Natural killer cell (primary cell): ENCODE results near the gene OR4D2. TPM values are rescaled to one million over a fixed set of nuclear protein-coding genes. Genes with fewer than 3 reads are reported as not detected.
"Not testable (repeated sequence)": the region's sequence is repeated elsewhere in the genome, so short reads cannot be mapped to it uniquely, and the experiment has no call there.

Experiments
- ATAC-seq, 3 donors: fragments of 150-1000 bp in 2 of 3; fragments of 200-7000 bp in 1 of 3; cut with Tn5 transposase; 1 replicate in 1 of 3; 2 replicates in 2 of 3; pipeline ENCODE4 v1.10.0; 2021; ENCODE audit warnings: mild to moderate bottlenecking in 2 of 3, moderate library complexity in 2 of 3
- DNase-seq, 2 donors: peaks; one replicate each; pipeline versions ENCODE4 v3.0.0 to v3.0.0-alpha.2; 2013 to 2021; ENCODE audit warnings: mixed read lengths in 1 of 2
- H3K27ac ChIP-seq: one replicate; pipeline ENCODE4 v1.5.1; 2013; ENCODE audit warnings: mild to moderate bottlenecking, low read length
- H3K27me3 ChIP-seq: one replicate; pipeline ENCODE4 v1.6.1; 2013; ENCODE audit warnings: low read length; ENCODE audit not compliant: control insufficient read depth, insufficient read depth
- H3K36me3 ChIP-seq: one replicate; pipeline ENCODE4 v1.6.1; 2013; ENCODE audit warnings: low read length; ENCODE audit not compliant: control insufficient read depth, insufficient read depth
- H3K4me1 ChIP-seq: one replicate; pipeline ENCODE4 v1.6.1; 2013; ENCODE audit warnings: low read length; ENCODE audit not compliant: control insufficient read depth, insufficient read depth
- H3K4me3 ChIP-seq: one replicate; pipeline ENCODE4 v1.5.1; 2013; ENCODE audit warnings: low read length
- H3K9me3 ChIP-seq: one replicate; pipeline ENCODE4 v1.6.1; 2013; ENCODE audit warnings: low read length; ENCODE audit not compliant: control insufficient read depth, insufficient read depth
- H3K27ac Mint-ChIP-seq, 2 donors: one replicate each; pipeline ENCODE4 v1.8.0; 2022; ENCODE audit warnings: mild to moderate bottlenecking in 2 of 2, mixed read lengths in 2 of 2, moderate library complexity in 1 of 2
- H3K27me3 Mint-ChIP-seq, 2 donors: one replicate each; pipeline ENCODE4 v1.8.0; 2022; ENCODE audit warnings: low read depth in 2 of 2, mixed read lengths in 2 of 2
- H3K36me3 Mint-ChIP-seq: one replicate; pipeline ENCODE4 v1.8.0; 2022; ENCODE audit warnings: mixed read lengths
- H3K4me1 Mint-ChIP-seq, 2 donors: one replicate each; pipeline ENCODE4 v1.8.0; 2022; ENCODE audit warnings: mixed read lengths in 2 of 2
- H3K4me3 Mint-ChIP-seq: one replicate; pipeline ENCODE4 v1.8.0; 2022; ENCODE audit warnings: mild to moderate bottlenecking, moderate library complexity, mixed read lengths
- H3K9me3 Mint-ChIP-seq, 2 donors: one replicate each; pipeline ENCODE4 v1.8.0; 2022; ENCODE audit warnings: mixed read lengths in 2 of 2
- CTCF ChIP-seq: fragments of 200-600 bp; IDR thresholded peaks from one replicate; pipeline ENCODE4 v1.8.0; 2022; ENCODE audit warnings: antibody characterized with exemption
- WGBS: methylation state at CpG from one replicate; pipeline ENCODE4 v1.1.7; 2013; ENCODE audit warnings: missing lambda C conversion rate; ENCODE audit not compliant: insufficient coverage; 5-methylcytosine and 5-hydroxymethylcytosine counted together
- intact Hi-C: fragments of 100-400 bp; cut with micrococcal nuclease; formaldehyde crosslinking; loops from one replicate; pipeline ENCODE4 v1.14.2; 2022
- total RNA-seq, 4 donors: library from RNA; stranded (reverse); fragments of 120-200 nt in 1 of 4; gene quantifications; one replicate each; pipeline versions ENCODE4 v1.2.3 to v1.2.4, GENCODE V29; 2013 to 2022

Gene OR4D2
- total RNA-seq, 3 donors from 2014 or later (not counting 1 experiment from before 2014, with no cell fraction given), result not detected

GRCh38 chr17:58121925-58122324, 44.9 kb upstream of the OR4D2 start:
- ATAC-seq (peak; percentile 54 to 76 (median 73)), DNase-seq (peak in 1 of 2 donors; percentile 81)
- no peaks in the 10 kb centered on the region for H3K4me1 ChIP-seq
- WGBS, result 48% methylated on average over 5 of the region's 5 CpGs
- H3K4me3 Mint-ChIP-seq, result no peak overlapping the region
- peaks cover 0 to 15% of the 10 kb centered on the region in 2 donors for H3K27me3 Mint-ChIP-seq
- H3K27me3 ChIP-seq, result no peaks in the 10 kb centered on the region
- no peaks in the 10 kb centered on the region for H3K9me3 Mint-ChIP-seq
- H3K36me3 Mint-ChIP-seq, result no peaks in the 10 kb centered on the region
- no peak overlapping the region for H3K27ac ChIP-seq
- no peak overlapping the region for H3K4me3 ChIP-seq
- TF ChIP-seq CTCF, result peak; percentile 54
- H3K36me3 ChIP-seq, result no peaks in the 10 kb centered on the region
- H3K27ac Mint-ChIP-seq, result no peak overlapping the region
- H3K9me3 ChIP-seq, result no peaks in the 10 kb centered on the region
- intact Hi-C loops, result loop anchor here (1.0 kb wide), 1 partner anchor 50 kb away; no protein-coding TSS in a partner anchor
- H3K4me1 Mint-ChIP-seq, result peaks cover 5 to 7% of the 10 kb centered on the region in 2 donors

GRCh38 chr17:58127846-58128245, 38.9 kb upstream of the OR4D2 start:
- Mint-ChIP-seq H3K27ac (no peak overlapping the region), H3K27me3 (peaks cover 9 to 11% of the 10 kb centered on the region in 2 donors)
- TF ChIP-seq CTCF, result no peak

DNA sequence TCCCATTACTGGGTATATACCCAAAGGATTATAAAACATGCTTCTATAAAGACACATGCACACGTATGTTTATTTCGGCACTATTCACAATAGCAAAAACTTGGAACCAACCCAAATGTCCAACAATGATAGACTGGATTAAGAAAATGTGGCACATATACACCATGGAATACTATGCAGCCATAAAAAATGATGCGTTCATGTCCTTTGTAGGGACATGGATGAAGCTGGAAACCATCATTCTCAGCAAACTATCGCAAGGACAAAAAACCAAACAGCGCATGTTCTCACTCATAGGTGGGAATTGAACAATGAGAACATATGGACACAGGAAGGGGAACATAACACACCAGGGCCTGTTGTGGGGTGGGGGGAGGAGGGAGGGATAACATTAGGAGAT, 34.1 kb upstream of the OR4D2 start:
- H3K9me3 ChIP-seq, H3K36me3 ChIP-seq, DNase-seq, H3K4me3 ChIP-seq, H3K9me3 Mint-ChIP-seq, H3K27ac Mint-ChIP-seq, H3K4me1 ChIP-seq, H3K27me3 ChIP-seq, ATAC-seq, H3K4me1 Mint-ChIP-seq, intact Hi-C loops, H3K4me3 Mint-ChIP-seq, H3K27ac ChIP-seq, H3K36me3 Mint-ChIP-seq: not testable (repeated sequence)
- WGBS, result 100% methylated on average over 1 of the region's 5 CpGs
- peaks cover 9 to 11% of the 10 kb centered on the region in 2 donors for H3K27me3 Mint-ChIP-seq

More at GRCh38 chr17:58127846-58128245, 38.9 kb upstream of the OR4D2 start:
- peaks cover 3% of the 10 kb centered on the region for H3K27me3 ChIP-seq
- H3K36me3 Mint-ChIP-seq, result no peaks in the 10 kb centered on the region
- intact Hi-C loops, result no loop called here
- H3K4me3 ChIP-seq, result no peak overlapping the region
- no peaks in the 10 kb centered on the region for H3K9me3 ChIP-seq
- no peaks in the 10 kb centered on the region for H3K36me3 ChIP-seq
- no peaks in the 10 kb centered on the region for H3K4me1 Mint-ChIP-seq
- no peak for ATAC-seq
- DNase-seq, result no peak
- H3K27ac ChIP-seq, result no peak overlapping the region
- H3K4me3 Mint-ChIP-seq, result no peak overlapping the region
- WGBS, result 64% methylated on average over 1 of the region's 1 CpG
- H3K4me1 ChIP-seq, result no peaks in the 10 kb centered on the region
- H3K9me3 Mint-ChIP-seq, result no peaks in the 10 kb centered on the region

DNA sequence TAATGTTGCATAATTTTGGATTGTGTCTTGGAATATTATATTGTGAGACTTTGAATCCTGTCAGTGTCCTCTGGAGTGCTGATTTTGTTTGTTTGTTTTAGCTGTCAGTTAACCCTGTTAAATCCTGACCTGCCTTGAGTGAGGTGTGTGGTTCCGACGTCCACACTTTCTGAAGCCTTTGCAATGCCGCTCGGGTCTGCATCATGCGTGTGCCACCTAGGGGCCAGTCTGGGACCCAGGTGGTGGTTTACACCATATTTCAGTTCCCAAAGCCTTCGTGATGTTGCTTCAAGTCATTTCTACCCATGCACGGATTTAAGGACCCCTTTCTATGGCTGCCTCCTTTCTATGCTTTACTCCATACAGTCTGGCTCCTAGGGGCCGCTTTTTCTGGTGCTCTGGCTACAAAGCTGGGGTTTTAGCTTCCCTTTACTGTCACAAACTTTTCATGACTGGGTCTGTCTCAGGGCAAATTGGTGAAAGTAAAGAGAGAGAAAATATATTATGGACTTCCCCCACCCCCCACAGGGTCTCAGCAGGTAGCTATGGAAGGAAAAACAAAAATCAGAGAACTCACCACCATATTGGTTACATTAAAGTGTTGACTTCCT, 30.0 kb upstream of the OR4D2 start:
- TF ChIP-seq CTCF, result no peak
- Histone ChIP-seq H3K27ac (no peak overlapping the region), H3K4me1 (no peaks in the 10 kb centered on the region), H3K4me3 (no peak overlapping the region), H3K27me3 (no peaks in the 10 kb centered on the region), H3K9me3 (peaks cover 4% of the 10 kb centered on the region), H3K36me3 (no peaks in the 10 kb centered on the region)
- Mint-ChIP-seq H3K27ac (no peak overlapping the region), H3K4me1 (no peaks in the 10 kb centered on the region), H3K9me3 (no peaks in the 10 kb centered on the region), H3K27me3 (peaks cover 0 to 2% of the 10 kb centered on the region in 2 donors), H3K36me3 (no peaks in the 10 kb centered on the region), H3K4me3 (no peak overlapping the region)
- intact Hi-C loops, result no loop called here
- no peak for ATAC-seq
- WGBS, result 60% methylated on average over 8 of the region's 8 CpGs
- no peak for DNase-seq
